ENCODE measurements around the gene IL4. TPM values are rescaled to one million over a fixed set of nuclear protein-coding genes. Genes with fewer than 3 reads are reported as not detected.

The IL4 gene
- total and polyA plus RNA-seq, 9 of the 15 experiments (the other 6 are each of a cell fraction or from before 2014, with no cell fraction given) = 0.22 to 0.62 TPM; not detected in 7

DNA sequence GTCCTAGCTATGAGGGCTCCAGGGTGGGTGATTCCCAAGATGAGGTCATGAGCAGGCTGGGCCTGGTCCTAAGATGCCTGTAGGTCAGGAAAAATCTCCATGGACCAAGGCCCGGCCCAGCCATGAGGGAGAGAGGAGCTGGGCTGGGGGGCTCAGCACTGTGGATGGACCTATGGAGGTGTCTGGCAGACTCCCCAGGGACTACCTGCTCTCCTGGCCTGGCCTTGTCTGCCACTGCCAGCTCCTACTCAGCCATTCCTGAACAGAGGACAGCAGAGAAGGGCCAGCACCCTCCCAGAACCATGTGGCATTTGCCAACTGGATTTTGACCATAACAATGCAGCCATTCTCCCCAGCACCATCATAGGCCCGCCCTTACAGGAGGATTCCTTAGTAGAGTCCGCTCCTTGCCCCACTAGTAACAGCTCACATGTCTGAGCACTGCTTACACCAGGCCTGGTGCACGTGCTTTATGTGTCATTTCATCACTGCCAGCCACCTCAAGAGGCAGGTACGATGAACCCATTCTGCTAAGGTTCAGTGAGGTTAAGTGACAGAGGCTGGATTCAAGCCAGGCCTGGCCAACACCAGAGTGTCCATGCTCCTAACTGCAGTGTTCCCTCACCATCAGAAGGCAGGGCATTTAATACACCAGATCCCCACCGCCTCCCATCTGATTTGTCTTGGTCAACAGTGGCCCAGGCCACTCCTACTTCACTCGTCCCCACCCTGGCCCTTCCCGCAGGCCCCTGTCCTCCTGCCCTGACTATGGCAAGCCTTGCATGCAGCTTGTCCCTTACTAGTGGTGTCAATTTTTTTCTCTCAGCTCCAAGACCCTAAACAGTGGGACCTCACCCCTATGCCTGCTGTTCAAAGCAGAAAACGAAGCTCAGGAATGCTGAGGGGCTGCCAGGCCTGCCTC lies 15.1 kb upstream of the IL4 start:
- H3K9me1 ChIP-seq (ENCODE audit: control insufficient read depth, insufficient read depth, low read length) = no peaks in the 10 kb centered on the region
- H3K4me2 ChIP-seq (ENCODE audit: insufficient read depth, low read length) = no peak overlapping the region
- POLR2A ChIA-PET = interaction anchor here (0.6 to 2.4 kb wide), 8 partner anchors 10 to 167 kb away, joined by 3 to 7 read pairs (median 3); no protein-coding TSS in a partner anchor
- no peak for TF ChIP-seq LARP7 (IDR thresholded peaks at IDR 0.05)
- TF ChIP-seq ZNF217 (CRISPR knock-in tag; IDR thresholded peaks at IDR 0.05) = no peak
- TF ChIP-seq ZKSCAN8 (CRISPR knock-in tag; IDR thresholded peaks at IDR 0.05) = no peak
- TF ChIP-seq, protein P1, sequence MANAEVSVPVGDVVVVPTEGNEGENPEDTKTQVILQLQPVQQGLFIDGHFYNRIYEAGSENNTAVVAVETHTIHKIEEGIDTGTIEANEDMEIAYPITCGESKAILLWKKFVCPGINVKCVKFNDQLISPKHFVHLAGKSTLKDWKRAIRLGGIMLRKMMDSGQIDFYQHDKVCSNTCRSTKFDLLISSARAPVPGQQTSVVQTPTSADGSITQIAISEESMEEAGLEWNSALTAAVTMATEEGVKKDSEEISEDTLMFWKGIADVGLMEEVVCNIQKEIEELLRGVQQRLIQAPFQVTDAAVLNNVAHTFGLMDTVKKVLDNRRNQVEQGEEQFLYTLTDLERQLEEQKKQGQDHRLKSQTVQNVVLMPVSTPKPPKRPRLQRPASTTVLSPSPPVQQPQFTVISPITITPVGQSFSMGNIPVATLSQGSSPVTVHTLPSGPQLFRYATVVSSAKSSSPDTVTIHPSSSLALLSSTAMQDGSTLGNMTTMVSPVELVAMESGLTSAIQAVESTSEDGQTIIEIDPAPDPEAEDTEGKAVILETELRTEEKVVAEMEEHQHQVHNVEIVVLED (CRISPR knock-in tag; IDR thresholded peaks at IDR 0.05) = no peak
- TF ChIP-seq CBX8 (IDR thresholded peaks at IDR 0.05; ENCODE audit: borderline replicate concordance, extremely low read depth, low read depth, low read length, poor library complexity, severe bottlenecking) = no peak
- TF ChIP-seq, protein P2, sequence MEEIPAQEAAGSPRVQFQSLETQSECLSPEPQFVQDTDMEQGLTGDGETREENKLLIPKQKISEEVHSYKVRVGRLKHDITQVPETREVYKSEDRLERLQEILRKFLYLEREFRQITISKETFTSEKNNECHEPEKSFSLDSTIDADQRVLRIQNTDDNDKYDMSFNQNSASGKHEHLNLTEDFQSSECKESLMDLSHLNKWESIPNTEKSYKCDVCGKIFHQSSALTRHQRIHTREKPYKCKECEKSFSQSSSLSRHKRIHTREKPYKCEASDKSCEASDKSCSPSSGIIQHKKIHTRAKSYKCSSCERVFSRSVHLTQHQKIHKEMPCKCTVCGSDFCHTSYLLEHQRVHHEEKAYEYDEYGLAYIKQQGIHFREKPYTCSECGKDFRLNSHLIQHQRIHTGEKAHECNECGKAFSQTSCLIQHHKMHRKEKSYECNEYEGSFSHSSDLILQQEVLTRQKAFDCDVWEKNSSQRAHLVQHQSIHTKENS (CRISPR knock-in tag; IDR thresholded peaks at IDR 0.05) = no peak
- TF ChIP-seq E2F3 (CRISPR knock-in tag; IDR thresholded peaks at IDR 0.05) = no peak
- TF ChIP-seq MECOM (CRISPR knock-in tag; IDR thresholded peaks at IDR 0.05) = no peak
- TF ChIP-seq, protein P3, sequence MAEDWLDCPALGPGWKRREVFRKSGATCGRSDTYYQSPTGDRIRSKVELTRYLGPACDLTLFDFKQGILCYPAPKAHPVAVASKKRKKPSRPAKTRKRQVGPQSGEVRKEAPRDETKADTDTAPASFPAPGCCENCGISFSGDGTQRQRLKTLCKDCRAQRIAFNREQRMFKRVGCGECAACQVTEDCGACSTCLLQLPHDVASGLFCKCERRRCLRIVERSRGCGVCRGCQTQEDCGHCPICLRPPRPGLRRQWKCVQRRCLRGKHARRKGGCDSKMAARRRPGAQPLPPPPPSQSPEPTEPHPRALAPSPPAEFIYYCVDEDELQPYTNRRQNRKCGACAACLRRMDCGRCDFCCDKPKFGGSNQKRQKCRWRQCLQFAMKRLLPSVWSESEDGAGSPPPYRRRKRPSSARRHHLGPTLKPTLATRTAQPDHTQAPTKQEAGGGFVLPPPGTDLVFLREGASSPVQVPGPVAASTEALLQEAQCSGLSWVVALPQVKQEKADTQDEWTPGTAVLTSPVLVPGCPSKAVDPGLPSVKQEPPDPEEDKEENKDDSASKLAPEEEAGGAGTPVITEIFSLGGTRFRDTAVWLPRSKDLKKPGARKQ (CRISPR knock-in tag; IDR thresholded peaks at IDR 0.05) = no peak
- TF ChIP-seq, protein P4, sequence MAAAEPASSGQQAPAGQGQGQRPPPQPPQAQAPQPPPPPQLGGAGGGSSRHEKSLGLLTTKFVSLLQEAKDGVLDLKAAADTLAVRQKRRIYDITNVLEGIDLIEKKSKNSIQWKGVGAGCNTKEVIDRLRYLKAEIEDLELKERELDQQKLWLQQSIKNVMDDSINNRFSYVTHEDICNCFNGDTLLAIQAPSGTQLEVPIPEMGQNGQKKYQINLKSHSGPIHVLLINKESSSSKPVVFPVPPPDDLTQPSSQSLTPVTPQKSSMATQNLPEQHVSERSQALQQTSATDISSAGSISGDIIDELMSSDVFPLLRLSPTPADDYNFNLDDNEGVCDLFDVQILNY (CRISPR knock-in tag; IDR thresholded peaks at IDR 0.05) = no peak
- TF ChIP-seq, protein P5, sequence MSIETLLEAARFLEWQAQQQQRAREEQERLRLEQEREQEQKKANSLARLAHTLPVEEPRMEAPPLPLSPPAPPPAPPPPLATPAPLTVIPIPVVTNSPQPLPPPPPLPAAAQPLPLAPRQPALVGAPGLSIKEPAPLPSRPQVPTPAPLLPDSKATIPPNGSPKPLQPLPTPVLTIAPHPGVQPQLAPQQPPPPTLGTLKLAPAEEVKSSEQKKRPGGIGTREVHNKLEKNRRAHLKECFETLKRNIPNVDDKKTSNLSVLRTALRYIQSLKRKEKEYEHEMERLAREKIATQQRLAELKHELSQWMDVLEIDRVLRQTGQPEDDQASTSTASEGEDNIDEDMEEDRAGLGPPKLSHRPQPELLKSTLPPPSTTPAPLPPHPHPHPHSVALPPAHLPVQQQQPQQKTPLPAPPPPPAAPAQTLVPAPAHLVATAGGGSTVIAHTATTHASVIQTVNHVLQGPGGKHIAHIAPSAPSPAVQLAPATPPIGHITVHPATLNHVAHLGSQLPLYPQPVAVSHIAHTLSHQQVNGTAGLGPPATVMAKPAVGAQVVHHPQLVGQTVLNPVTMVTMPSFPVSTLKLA (conservative IDR thresholded peaks at IDR 0.05) = no peak

More for the DNA sequence above, 15.1 kb upstream of the IL4 start:
- H2AFZ ChIP-seq (ENCODE audit: low read depth, low read length) = 0 out of 2 replicates have a peak overlapping the region, but pooled peaks have one; percentile 36
- no peak overlapping the region; the same call in 2 of the 3 replicates for H3K27ac ChIP-seq (ENCODE audit: extremely low read depth, low read depth, low read length)
- DNase-seq (ENCODE audit: extremely low read depth in 1 of 4, low spot score in 3 of 4) = no peak
- H3K27me3 ChIP-seq (ENCODE audit: control insufficient read depth in 2 of 2, insufficient read depth in 2 of 2, low read length in 2 of 2) = no peaks in the 10 kb centered on the region
- BruUV-seq (replicated peaks) = no TSS peak
- intact Hi-C loops (cut with micrococcal nuclease) (no loop called here), in situ Hi-C loops (cut with MboI) (no loop called here)
- no peaks in the 10 kb centered on the region for H3K79me2 ChIP-seq (ENCODE audit: control insufficient read depth, insufficient read depth, low read length)
- no peak for FAIRE-seq
- peak overlapping the region in 1 of 2 experiments; percentile 47; a peak in 2 of 4 replicates for H3K9ac ChIP-seq (ENCODE audit: insufficient read depth in 1 of 2, low read depth in 2 of 2, low read length in 2 of 2)
- H3K36me3 ChIP-seq (ENCODE audit: control insufficient read depth, insufficient read depth, low read length) = no peaks in the 10 kb centered on the region
- WGBS (ENCODE audit: insufficient coverage, low coverage, missing lambda C conversion rate) = 40% methylated on average over 8 of the region's 9 CpGs
- ATAC-seq = no peak
- H4K20me1 ChIP-seq (replicated peaks; ENCODE audit: control insufficient read depth, insufficient read depth, low read length) = no peaks in the 10 kb centered on the region
- H3K4me1 ChIP-seq (replicated peaks in 1 of 2; ENCODE audit: control insufficient read depth in 2 of 2, insufficient read depth in 2 of 2, low read length in 2 of 2) = peaks cover 29 to 45% of the 10 kb centered on the region in 2 experiments
- CTCF ChIA-PET (ENCODE audit: low intra/inter-chr PET ratio) = no interaction called here
- H3K4me3 ChIP-seq = no peak overlapping the region
- H3K9me3 ChIP-seq (replicated peaks; ENCODE audit: control insufficient read depth, insufficient read depth, low read depth, low read length) = no peaks in the 10 kb centered on the region

All from K562 (cell line).